Neuronal stem cell (in vitro differentiated cells): ENCODE results near the gene KRTAP1-4. TPM values are rescaled to one million over a fixed set of nuclear protein-coding genes. Genes with fewer than 3 reads are reported as not detected.

ENCODE experiments used
- DNase-seq: peaks from one replicate; pipeline ENCODE4 v3.0.0-alpha.2; 2013; ENCODE audit warnings: low spot score
- H2AFZ ChIP-seq: one replicate; pipeline ENCODE4 v1.6.1; 2013; ENCODE audit warnings: mild to moderate bottlenecking, low read length, inconsistent platforms
- H2AK5ac ChIP-seq: 2 replicates; pipeline ENCODE4 v1.6.1; 2013; ENCODE audit warnings: low read depth, mild to moderate bottlenecking, inconsistent platforms, low read length, moderate library complexity, mixed read lengths
- H2BK120ac ChIP-seq: 2 replicates; pipeline ENCODE4 v1.6.1; 2013; ENCODE audit warnings: low read depth, mild to moderate bottlenecking, inconsistent platforms, low read length, moderate library complexity, mixed read lengths
- H2BK12ac ChIP-seq: one replicate; pipeline ENCODE4 v1.6.1; 2013; ENCODE audit warnings: low read length, inconsistent platforms
- H2BK15ac ChIP-seq: 2 replicates; pipeline ENCODE4 v1.6.1; 2013; ENCODE audit warnings: mild to moderate bottlenecking, low read length, inconsistent platforms, mixed read lengths
- H2BK5ac ChIP-seq: one replicate; pipeline ENCODE4 v1.6.1; 2013; ENCODE audit warnings: inconsistent platforms, mild to moderate bottlenecking, low read length, moderate library complexity
- H3K14ac ChIP-seq: one replicate; pipeline ENCODE4 v1.6.1; 2013; ENCODE audit warnings: low read length, inconsistent platforms
- H3K18ac ChIP-seq: 2 replicates; pipeline ENCODE4 v1.6.1; 2013; ENCODE audit warnings: low read length, inconsistent platforms
- H3K23ac ChIP-seq: 2 replicates; pipeline ENCODE4 v1.6.1; 2013; ENCODE audit warnings: low read depth, mild to moderate bottlenecking, mixed read lengths, low read length, inconsistent platforms; ENCODE audit not compliant: poor library complexity
- H3K27ac ChIP-seq: replicated peaks from 3 replicates; pipeline ENCODE4 v1.5.1; 2013; ENCODE audit warnings: low read length, inconsistent platforms
- H3K27me3 ChIP-seq, 3 experiments: 2 replicates each; pipeline ENCODE4 v1.6.1; 2013; ENCODE audit warnings: low read length in 3 of 3, mild to moderate bottlenecking in 2 of 3, inconsistent platforms in 1 of 3, low read depth in 1 of 3, mixed read lengths in 1 of 3, moderate library complexity in 1 of 3; ENCODE audit not compliant: control insufficient read depth in 3 of 3, insufficient read depth in 3 of 3
- H3K36me3 ChIP-seq, 2 donors: replicated peaks in 1 of 2; 2 replicates each; pipeline ENCODE4 v1.6.1; 2013; ENCODE audit warnings: low read length in 2 of 2; ENCODE audit not compliant: control insufficient read depth in 2 of 2, insufficient read depth in 2 of 2
- H3K4ac ChIP-seq: 2 replicates; pipeline ENCODE4 v1.6.1; 2013; ENCODE audit warnings: inconsistent platforms, mild to moderate bottlenecking, low read length, moderate library complexity
- H3K4me1 ChIP-seq, 2 donors: 1 replicate in 1 of 2; 2 replicates in 1 of 2; pipeline ENCODE4 v1.6.1; 2013; ENCODE audit warnings: low read length in 2 of 2, low read depth in 1 of 2; ENCODE audit not compliant: control insufficient read depth in 2 of 2, insufficient read depth in 1 of 2
- H3K4me2 ChIP-seq: one replicate; pipeline ENCODE4 v1.6.1; 2013; ENCODE audit warnings: mild to moderate bottlenecking, low read length, inconsistent platforms; ENCODE audit not compliant: insufficient read depth, poor library complexity, severe bottlenecking
- H3K4me3 ChIP-seq, 2 donors: 2 replicates each; pipeline ENCODE4 v1.5.1; 2013; ENCODE audit warnings: low read length in 2 of 2, mild to moderate bottlenecking in 2 of 2, inconsistent platforms in 1 of 2, moderate library complexity in 1 of 2
- H3K79me1 ChIP-seq: one replicate; pipeline ENCODE4 v1.6.1; 2013; ENCODE audit warnings: low read depth, mild to moderate bottlenecking, inconsistent platforms, low read length, moderate library complexity
- H3K9ac ChIP-seq: one replicate; pipeline ENCODE4 v1.6.1; 2013; ENCODE audit warnings: mild to moderate bottlenecking, low read depth, low read length, inconsistent platforms; ENCODE audit not compliant: poor library complexity
- H3K9me3 ChIP-seq, 2 donors: replicated peaks in 1 of 2; 2 replicates each; pipeline versions ENCODE3 to v1.6.1; 2013; ENCODE audit warnings: low read length in 2 of 2, mild to moderate bottlenecking in 2 of 2, inconsistent platforms in 1 of 2, low read depth in 1 of 2, mixed read lengths in 1 of 2, moderate library complexity in 1 of 2; ENCODE audit not compliant: control insufficient read depth in 2 of 2, insufficient read depth in 1 of 2
- H4K8ac ChIP-seq: one replicate; pipeline ENCODE4 v1.6.1; 2013; ENCODE audit warnings: low read depth, mild to moderate bottlenecking, inconsistent platforms, low read length, moderate library complexity
- H4K91ac ChIP-seq: one replicate; pipeline ENCODE4 v1.6.1; 2013; ENCODE audit warnings: low read length, low read depth, mild to moderate bottlenecking, inconsistent platforms; ENCODE audit not compliant: poor library complexity
- WGBS, 2 donors: extraction: QIAGEN DNeasy Blood & Tissue Kit; methylation state at CpG; one replicate each; pipeline ENCODE4 v1.1.7; 2013; ENCODE audit warnings: missing lambda C conversion rate in 2 of 2, mixed read lengths in 1 of 2; ENCODE audit not compliant: insufficient read length in 2 of 2, insufficient replicate concordance in 1 of 2; ENCODE audit errors: extremely low coverage in 2 of 2; 5-methylcytosine and 5-hydroxymethylcytosine counted together
- polyA plus RNA-seq, 2 experiments: library from polyadenylated mRNA; stranded (reverse); fragments of 200-250 nt; gene quantifications; one replicate each; pipeline ENCODE4 v1.2.3, GENCODE V29; 2013

Gene KRTAP1-4
- polyA plus RNA-seq (2013, experiment 1 of 2), result not detected
- polyA plus RNA-seq (2013, experiment 2 of 2), result not detected

GRCh38 chr17:41029633-41030245 is at the start of gene KRTAP1-4:
Gene KRTAP1-4 (minus strand): TSS chr17:41030195. CDS start chr17:41030078, 117 bp downstream.
- H3K14ac ChIP-seq, result peak within 1 kb of the TSS; percentile 79
- H3K4me2 ChIP-seq, result no peak within 1 kb of the TSS
- H3K27ac ChIP-seq, result no peak within 1 kb of the TSS
- no peak within 1 kb of the TSS for H2AK5ac ChIP-seq
- no peak for DNase-seq
- H3K18ac ChIP-seq, result peak within 1 kb of the TSS; percentile 60
- no peaks in the 10 kb centered on the region for H3K36me3 ChIP-seq
- H3K9ac ChIP-seq, result no peak within 1 kb of the TSS
- WGBS, 2 donors, result no CpG with 5 or more reads among the region's 12 CpGs
- no peaks in the 10 kb centered on the region for H3K79me1 ChIP-seq
- no peak within 1 kb of the TSS for H4K8ac ChIP-seq
- no peak within 1 kb of the TSS for H2BK15ac ChIP-seq
- no peaks in the 10 kb centered on the region for H3K27me3 ChIP-seq
- H3K4me1 ChIP-seq, result no peaks in the 10 kb centered on the region
- H2AFZ ChIP-seq, result no peak within 1 kb of the TSS
- H2BK120ac ChIP-seq, result no peak within 1 kb of the TSS
- no peak within 1 kb of the TSS for H3K4me3 ChIP-seq
- no peak within 1 kb of the TSS for H2BK12ac ChIP-seq
- no peak within 1 kb of the TSS for H3K4ac ChIP-seq
- H2BK5ac ChIP-seq, result no peak within 1 kb of the TSS
- H4K91ac ChIP-seq, result no peak within 1 kb of the TSS
- H3K23ac ChIP-seq, result no peak within 1 kb of the TSS
- no peaks in the 10 kb centered on the region for H3K9me3 ChIP-seq

DNA sequence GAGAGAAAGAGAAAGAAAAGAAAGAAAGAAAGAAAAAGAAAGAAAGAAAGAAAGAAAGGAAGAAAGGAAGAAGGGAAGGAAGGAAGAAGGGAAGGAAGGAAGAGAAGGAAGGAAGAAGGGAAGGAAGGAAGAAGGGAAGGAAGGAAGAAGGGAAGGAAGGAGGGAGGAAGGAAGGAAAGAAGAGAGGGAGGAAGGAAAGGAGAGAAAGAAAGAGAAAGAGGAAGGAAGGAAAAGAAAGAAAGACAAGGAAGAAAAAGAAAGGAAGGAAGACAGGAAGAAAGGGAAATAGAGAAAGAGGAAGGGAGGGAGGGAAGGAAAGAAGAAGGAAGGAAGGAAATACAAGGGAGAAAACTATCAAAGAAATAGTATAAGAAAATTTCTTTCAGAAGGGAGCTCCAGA is 46.8 kb upstream of the KRTAP1-4 start:
- H2BK15ac ChIP-seq, result no peak overlapping the region
- H3K27ac ChIP-seq, result no peak overlapping the region
- no peak overlapping the region for H4K8ac ChIP-seq
- H2AFZ ChIP-seq, result no peak overlapping the region
- no peak overlapping the region for H3K9ac ChIP-seq
- no peak overlapping the region for H3K18ac ChIP-seq
- no peak overlapping the region for H3K4ac ChIP-seq
- H2AK5ac ChIP-seq, result no peak overlapping the region
- H2BK12ac ChIP-seq, result no peak overlapping the region
- no peak for DNase-seq
- H3K79me1 ChIP-seq, result no peaks in the 10 kb centered on the region
- H3K14ac ChIP-seq, result no peak overlapping the region
- no peaks in the 10 kb centered on the region for H3K27me3 ChIP-seq
- H3K4me1 ChIP-seq, result no peaks in the 10 kb centered on the region
- no peaks in the 10 kb centered on the region for H3K36me3 ChIP-seq
- no peak overlapping the region for H4K91ac ChIP-seq
- no peak overlapping the region for H2BK120ac ChIP-seq
- H3K4me3 ChIP-seq, result no peak overlapping the region
- no peak overlapping the region for H3K4me2 ChIP-seq
- no peak overlapping the region for H3K23ac ChIP-seq
- no peaks in the 10 kb centered on the region for H3K9me3 ChIP-seq
- H2BK5ac ChIP-seq, result no peak overlapping the region

DNA sequence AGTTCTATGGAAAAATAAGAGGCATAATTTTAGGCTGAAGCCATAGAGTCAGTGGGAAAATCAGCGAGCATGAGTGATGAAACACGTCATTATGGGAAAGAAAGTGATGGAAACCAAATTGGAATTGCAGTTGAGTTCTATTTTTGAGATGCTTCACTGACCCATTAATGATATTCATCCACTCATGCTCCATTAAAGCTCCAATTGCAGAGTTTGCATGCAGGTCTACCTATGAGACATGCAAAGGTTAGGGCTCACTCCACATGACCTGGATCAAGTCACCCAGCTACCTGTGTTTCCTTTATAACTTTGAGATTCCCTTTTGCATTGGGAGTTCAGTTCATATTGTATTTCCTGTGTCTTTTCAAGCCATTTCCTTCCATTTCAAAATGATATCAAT is 43.7 kb upstream of the KRTAP1-4 start:
- Histone ChIP-seq H3K27ac (no peak overlapping the region), H2AK5ac (no peak overlapping the region), H2AFZ (no peak overlapping the region), H3K4me3 (no peak overlapping the region), H3K4me1 (no peaks in the 10 kb centered on the region), H2BK5ac (no peak overlapping the region), H2BK120ac (no peak overlapping the region), H3K9me3 (no peaks in the 10 kb centered on the region), H3K9ac (no peak overlapping the region), H4K91ac (no peak overlapping the region), H3K4ac (no peak overlapping the region), H3K79me1 (no peaks in the 10 kb centered on the region), H3K23ac (no peak overlapping the region), H3K27me3 (no peaks in the 10 kb centered on the region), H2BK15ac (no peak overlapping the region), H3K4me2 (no peak overlapping the region), H3K36me3 (no peaks in the 10 kb centered on the region), H4K8ac (no peak overlapping the region), H2BK12ac (no peak overlapping the region), H3K18ac (no peak overlapping the region), H3K14ac (no peak overlapping the region)
- no peak for DNase-seq
- no CpG with 5 or more reads among the region's 2 CpGs for WGBS, 2 donors

DNA sequence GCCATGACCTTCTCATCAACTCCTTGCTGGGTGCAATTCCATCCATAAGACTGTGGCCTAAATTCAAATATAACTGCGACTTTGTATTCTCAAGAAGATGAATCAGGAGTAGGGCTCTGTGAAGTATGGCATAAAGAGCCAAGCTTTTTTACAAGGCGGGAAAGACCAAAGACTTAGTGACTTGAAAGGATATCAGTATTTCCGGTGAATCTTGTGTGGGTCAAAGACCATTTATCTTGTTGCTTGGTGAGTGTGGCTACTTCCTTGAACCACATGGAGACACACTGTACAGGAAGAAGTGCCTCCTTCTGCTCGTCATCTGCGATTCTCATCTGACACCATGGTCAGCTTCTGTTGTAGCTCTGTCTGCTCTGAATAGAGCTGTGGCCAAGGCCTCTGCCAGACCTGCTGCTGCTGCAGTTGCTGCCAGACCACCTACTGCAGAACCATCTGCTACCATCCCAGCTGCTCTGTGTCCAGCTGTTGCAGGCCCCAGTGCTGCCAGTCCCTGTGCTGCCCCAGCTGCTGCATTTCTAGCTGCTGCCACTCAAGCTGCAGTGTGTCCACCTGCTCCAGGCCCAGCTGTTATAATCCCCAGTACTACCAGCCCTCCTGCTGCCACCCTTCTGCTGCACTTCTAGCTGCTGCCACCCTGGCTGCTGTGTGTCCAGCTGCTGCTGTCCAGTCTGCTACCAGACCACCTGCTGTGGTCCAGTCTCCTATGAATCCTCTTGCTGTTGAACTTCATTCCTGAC is 41.8 kb upstream of the KRTAP1-4 start:
- no peak overlapping the region for H3K14ac ChIP-seq
- no peak overlapping the region for H3K4me2 ChIP-seq
- H3K18ac ChIP-seq, result peak overlapping the region; percentile 32
- peak overlapping the region; percentile 52 for H4K8ac ChIP-seq
- H2BK120ac ChIP-seq, result no peak overlapping the region
- DNase-seq, result no peak
- no peaks in the 10 kb centered on the region for H3K36me3 ChIP-seq
- H3K27me3 ChIP-seq, result no peaks in the 10 kb centered on the region
- H3K4me3 ChIP-seq, result peak overlapping the region in 1 of 2 donors; percentile 27
- H2AFZ ChIP-seq, result no peak overlapping the region
- H4K91ac ChIP-seq, result no peak overlapping the region
- no CpG with 5 or more reads among the region's 5 CpGs for WGBS, 2 donors
- no peak overlapping the region for H2BK5ac ChIP-seq
- peak overlapping the region; percentile 38 for H2AK5ac ChIP-seq
- no peak overlapping the region for H3K27ac ChIP-seq
- H3K79me1 ChIP-seq, result no peaks in the 10 kb centered on the region
- H3K4ac ChIP-seq, result no peak overlapping the region
- H3K9me3 ChIP-seq, result no peaks in the 10 kb centered on the region
- no peak overlapping the region for H3K9ac ChIP-seq
- H2BK12ac ChIP-seq, result no peak overlapping the region
- no peaks in the 10 kb centered on the region for H3K4me1 ChIP-seq
- H2BK15ac ChIP-seq, result no peak overlapping the region
- no peak overlapping the region for H3K23ac ChIP-seq
